Measurements from ENCODE around the gene KIF20B.

GRCh38 chr10:89785095-89785494 lies 83.7 kb downstream of the KIF20B start:
- TF ChIP-seq POLR2A (IDR thresholded peaks at IDR 0.05) = no peak
- TF ChIP-seq, protein P1, sequence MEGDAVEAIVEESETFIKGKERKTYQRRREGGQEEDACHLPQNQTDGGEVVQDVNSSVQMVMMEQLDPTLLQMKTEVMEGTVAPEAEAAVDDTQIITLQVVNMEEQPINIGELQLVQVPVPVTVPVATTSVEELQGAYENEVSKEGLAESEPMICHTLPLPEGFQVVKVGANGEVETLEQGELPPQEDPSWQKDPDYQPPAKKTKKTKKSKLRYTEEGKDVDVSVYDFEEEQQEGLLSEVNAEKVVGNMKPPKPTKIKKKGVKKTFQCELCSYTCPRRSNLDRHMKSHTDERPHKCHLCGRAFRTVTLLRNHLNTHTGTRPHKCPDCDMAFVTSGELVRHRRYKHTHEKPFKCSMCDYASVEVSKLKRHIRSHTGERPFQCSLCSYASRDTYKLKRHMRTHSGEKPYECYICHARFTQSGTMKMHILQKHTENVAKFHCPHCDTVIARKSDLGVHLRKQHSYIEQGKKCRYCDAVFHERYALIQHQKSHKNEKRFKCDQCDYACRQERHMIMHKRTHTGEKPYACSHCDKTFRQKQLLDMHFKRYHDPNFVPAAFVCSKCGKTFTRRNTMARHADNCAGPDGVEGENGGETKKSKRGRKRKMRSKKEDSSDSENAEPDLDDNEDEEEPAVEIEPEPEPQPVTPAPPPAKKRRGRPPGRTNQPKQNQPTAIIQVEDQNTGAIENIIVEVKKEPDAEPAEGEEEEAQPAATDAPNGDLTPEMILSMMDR (IDR thresholded peaks at IDR 0.05) = no peak

All from adrenal gland (tissue), 5 donors.